GM18909 (cell line): Measurements from ENCODE around the gene GABRB2.
"Not testable (repeated sequence)": the region's sequence is repeated elsewhere in the genome, so short reads cannot be mapped to it uniquely, and the experiment has no call there.

Experiments used
- ATAC-seq: cut with Tn5 transposase; IDR thresholded peaks from one replicate; pipeline ENCODE4 v1.9.1; 2021; ENCODE audit warnings: mild to moderate bottlenecking; ENCODE audit not compliant: unreplicated experiment, poor library complexity

GABRB2 gene

DNA sequence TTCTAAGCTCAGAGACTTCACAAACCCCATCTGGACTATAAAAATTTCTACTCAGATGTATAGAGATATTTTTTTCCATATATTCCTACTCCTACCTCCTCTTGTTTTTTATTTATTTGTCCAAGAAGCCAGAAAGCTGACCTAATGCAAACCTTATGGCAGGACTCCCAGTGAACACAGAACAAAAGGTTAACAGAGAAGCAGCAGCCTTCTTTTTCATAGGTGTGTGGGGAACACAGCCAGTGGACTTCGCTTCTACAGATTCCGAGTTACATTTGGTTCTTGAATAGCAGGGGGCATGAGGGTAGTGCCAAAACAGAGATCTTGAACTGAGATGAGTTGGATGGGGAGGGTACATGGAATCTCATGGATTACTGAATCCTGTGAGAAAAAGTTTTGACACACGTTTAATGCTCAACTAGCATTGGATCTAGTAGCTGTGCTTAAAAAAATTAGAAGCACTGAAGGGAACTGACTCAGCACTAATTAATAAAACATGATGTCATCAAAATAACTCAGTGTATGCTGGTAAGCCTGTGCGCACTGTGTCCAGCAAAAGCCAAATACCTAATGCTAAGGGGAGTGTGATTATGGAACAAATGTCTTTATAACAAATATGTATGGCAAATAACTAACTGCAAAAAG lies 240.1 kb downstream of the GABRB2 start:
- ATAC-seq = no peak

DNA sequence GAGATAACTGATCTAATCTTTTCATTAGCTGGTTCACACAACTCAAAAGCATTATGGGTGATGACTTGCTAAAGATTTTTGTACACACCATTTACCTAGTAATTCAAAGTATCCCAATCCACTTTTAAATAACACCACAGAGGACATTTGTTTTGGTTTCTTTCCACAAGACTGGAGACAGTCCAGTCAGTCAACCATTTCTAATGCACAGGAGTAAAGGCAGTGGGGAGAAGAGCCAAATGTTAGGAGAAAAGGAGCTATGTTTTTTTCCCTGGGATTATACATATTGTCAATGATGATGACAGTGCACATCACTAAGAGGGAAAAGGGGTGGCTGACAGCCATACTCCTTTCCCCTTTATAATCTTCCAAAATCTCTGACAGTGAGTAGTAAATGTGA lies 240.9 kb downstream of the GABRB2 start:
- no peak for ATAC-seq

DNA sequence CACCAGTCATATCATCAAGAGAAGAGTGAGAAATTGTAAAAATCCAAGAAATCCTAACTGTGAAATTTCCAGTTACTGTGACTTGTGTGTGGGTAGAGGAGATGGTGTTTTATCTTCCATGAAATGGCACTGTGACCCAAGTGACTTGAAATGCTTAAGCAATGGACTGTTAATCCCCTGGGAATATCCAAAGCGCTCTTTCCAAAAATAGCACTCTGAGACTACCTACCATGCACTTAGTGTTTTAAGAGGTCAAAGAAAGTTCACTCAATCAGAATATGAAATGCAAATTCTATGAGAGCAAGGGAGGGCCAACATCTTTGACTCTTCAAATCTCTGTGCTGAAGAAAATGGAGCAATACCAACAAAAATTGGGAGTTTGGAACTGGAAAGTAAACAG lies 244.0 kb downstream of the GABRB2 start:
- ATAC-seq = no peak

DNA sequence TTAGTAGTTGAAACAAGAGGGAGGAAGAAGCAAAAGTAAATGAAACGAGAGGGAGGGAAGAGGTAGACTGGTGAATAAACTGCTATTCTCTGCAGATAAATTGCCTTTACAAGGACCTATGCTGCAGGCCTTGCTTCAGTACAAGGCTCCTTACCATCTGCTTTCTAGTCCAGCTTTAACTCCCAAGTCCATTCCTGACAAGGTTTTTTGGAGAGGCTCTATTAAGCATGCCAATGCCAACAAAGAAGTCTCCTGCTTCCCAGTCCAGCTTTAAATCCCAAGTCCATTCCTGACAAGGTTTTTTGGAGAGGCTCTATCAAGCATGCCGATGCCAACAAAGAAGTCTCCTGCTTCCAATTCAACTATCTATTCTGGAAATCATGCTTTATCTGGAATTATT lies 244.9 kb downstream of the GABRB2 start:
- no peak for ATAC-seq

DNA sequence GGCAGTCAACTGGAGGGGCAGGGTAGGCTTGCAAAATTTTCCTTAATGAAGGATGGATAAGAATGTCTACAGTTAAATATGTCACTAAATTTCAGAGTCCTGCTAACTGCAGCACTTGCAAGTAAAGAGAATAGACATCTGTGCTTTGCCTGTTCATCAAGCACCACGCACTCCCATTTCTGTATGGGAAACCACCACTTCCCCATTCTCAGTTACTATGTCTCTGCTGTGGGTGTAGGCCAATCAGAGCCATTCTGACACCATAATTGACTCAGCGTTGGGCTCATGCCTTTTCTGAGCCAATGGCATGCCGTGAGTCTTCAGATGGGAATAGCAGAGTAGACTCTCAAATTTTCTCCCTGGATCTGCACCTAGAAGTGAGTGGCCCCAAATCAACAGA lies 247.5 kb downstream of the GABRB2 start:
- ATAC-seq = peak; percentile 79

DNA sequence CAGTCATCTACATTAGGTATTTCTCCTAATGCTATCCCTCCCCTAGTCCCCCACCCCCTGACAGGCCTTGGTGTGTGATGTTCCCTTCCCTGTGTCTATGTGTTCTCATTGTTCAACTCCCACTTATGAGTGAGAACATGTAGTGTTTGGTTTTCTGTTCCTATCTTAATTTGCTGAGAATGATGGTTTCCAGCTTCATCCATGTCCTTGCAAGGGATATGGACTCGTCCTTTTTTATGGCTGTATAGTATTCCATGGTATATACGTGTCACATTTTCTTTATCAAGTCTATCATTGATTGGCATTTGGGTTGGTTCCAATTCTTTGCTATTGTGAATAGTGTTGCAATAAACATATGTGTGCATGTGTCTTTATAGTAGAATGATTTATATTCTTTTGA lies 249.1 kb downstream of the GABRB2 start:
- ATAC-seq = not testable (repeated sequence)

DNA sequence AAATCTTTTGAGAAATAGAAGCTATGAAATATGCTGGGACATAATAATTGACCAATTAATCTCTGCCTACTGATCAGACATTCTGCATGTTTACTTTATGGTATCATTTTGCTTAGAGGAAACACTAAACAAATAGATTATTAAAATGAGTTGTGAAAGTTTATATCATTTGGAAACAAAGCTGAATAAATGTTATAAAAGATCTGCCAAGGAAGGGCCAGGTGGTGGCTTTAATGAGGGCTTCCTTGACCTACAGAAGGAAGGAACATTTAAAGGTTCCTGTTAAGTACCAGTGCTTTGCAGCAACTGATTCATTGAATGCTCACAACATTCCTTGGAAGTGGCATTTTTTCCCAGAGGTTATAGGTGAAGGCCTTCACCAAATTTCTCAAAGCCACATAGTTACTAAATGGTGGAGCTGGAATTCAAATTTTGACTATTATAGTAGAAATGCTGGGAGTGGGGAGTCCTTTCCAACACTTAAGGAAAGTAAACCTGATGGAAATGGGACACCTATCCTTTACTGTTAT lies 250.7 kb downstream of the GABRB2 start:
- no peak for ATAC-seq

DNA sequence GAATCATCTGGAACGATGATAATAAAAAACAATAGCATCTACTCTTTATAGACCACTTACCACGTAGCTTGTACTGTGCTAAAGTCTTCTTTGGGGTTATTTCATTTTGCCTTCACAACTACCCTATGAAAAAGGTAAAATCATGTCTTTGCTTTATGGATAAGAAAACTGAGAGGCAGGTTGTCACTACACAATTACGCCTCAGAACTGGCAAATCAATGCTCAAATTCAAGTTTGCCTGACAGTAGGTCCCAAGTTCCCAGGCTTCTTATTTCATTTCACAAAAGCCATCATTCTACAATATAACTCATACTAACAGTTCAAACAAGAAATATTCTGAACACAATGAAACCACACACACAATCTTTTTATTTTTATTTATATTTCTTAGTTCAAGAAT lies 258.5 kb downstream of the GABRB2 start:
- ATAC-seq = no peak

DNA sequence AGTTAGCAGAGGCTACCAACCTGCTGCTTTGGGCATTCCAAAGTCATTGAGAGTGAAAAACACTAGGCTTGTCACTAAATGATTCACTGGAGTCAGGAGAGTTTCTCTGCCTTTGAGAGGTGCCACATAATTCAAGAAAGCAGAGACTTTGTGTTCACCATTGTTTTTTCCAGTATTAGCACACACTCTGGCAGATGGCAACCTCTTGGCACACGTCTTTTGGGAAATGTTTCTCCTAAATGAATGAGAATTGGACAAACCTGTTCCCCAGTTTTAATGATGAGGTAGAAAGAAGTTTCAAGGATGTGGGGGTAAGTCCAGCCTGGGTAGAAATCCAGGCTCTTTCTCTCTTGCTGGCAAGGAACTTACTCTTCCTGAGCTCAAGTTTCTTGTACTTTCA lies 259.1 kb downstream of the GABRB2 start:
- no peak for ATAC-seq

DNA sequence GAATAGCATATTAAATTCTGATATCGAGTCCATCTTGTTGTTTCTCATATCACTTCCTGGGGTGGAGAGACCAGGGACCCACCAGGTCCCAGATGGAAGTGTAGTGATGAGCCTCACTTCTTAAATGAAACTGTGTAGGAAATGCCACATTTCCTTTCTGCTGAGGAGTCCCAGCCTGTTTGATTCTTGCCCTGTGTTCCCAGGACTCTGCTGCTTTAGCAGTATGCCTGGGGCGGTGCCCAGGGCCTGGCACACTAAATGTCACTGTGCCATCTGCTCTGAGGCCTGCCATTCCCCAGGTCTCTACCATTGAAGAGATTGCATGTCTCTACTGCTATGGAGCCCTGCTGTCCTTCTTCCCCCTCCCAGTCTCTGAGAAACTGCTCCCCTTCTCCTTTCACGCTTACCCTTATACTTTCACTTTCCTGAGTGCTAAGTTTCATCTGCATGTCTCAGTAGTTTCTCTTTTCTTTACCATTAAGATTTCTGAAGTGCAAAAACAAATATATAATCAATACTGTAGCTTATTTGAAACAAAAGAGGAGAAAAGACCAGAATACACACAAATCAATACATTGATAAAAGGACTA lies 260.4 kb downstream of the GABRB2 start:
- peak; percentile 94 for ATAC-seq

DNA sequence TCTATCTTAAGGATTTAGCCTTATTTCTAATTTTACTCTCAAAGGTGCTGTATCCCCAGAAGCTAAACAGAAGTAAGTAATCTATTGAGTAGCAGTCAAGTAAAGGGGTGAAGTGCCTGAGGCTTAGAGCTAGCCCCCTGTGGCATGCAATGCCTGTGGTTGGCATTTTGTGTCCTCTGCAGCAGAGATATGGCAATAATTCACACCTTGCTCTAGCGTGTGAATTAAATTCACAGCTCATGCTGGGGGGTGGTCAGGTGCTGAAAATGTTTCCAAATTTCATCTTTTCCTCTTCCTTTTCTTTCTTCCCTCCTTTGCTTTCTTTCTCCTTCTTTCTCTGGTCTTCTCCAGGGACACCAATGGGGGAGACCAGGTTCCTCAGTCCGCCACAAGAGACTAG lies 262.1 kb downstream of the GABRB2 start:
- ATAC-seq = no peak

DNA sequence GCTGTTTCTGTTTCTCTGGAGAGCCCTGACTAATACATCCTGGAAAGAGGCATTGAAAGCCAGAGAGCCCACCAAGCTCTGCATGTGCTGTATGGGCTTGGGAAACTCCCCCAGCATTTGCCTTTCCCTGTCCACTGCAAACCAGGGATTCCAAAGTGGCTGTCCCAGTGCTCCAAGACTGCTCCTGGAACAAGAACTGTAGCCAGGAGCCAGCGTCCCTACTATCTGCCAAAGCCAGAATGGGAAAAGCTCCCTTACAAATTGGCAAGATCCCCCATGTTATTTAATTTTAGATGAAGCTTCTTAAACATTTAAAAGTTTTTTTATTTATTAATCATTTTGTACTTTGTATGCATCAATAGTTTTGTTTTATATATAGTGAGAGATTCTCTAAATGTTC lies 263.2 kb downstream of the GABRB2 start:
- no peak for ATAC-seq

DNA sequence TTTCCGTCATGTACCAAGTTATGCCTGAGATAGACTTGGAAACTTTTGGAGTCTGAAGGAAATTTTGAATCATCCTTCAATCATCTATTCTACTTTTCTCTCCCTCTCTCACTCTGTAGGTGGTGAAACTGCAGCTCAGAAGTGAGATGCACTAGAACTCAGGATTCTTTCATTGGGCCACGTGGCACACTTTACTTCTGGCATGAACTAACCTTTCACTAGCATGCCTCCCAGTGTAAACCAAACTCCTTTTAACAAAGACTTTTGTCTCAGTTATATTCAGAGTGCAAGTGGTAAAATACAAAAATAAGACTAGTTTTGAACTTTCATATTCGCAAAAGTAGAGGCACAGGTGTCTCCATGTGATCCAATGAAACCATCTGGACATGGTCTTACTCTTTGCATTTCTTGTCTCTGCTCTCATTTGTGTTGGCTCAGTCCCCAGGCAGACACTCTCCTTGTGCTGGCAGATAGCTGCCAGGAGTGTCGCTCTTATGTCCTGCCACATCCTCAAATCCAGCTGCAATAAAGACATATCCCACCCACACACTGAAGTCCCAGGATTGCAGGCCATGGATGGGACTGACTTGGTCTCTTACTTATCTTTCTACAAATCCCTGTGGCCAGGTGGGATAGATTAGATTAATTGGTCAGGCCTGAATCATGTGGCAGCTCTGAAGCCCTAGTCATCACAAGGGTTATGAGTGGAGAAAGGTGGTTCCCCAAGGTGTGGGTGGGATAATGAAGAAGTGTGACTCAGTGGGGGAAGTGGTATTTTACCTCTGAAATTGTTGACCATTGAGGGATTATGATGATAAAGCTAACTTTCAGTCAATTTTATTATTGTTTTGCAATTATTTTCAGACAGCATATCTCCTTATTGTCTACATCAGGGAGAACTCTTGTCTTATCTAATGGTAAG lies 267.5 kb downstream of the GABRB2 start:
- ATAC-seq = no peak

DNA sequence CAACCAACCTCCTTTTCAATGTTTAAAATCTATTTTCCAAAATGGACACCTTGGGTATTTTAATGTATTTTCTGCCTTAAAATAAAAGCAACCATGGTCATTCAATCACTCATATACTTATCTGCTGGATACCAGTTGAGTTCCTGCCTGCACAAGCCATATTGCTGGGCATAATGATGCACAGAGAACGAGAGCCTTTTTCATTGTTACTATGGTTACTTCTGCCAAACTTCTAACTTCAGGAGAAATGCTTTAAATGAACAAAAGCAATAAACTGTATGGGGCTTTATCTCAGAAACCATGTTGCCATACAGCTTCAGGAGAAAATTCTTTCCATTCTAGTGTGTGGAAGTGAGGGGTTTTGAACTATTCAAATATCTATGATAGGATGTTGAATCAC lies 269.5 kb downstream of the GABRB2 start:
- no peak for ATAC-seq

DNA sequence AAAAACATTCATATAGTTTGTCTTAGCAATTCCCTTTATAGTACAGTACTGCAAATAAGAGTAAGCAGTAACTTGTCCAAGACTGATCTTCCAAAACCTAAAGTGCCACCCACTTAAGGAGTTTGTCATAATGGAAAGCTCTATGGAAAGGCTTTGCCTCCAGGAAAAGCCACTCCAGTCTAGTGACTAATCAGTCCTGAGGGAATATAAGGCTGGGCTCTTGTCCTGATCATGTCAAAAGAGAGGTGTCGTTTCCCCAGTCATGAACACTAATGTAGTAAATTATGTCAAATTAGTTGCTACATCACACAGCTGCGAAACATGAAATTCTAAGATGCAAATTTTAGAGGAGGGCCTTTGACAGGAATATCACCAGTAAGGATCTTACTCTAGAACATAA lies 271.6 kb downstream of the GABRB2 start:
- ATAC-seq = no peak

DNA sequence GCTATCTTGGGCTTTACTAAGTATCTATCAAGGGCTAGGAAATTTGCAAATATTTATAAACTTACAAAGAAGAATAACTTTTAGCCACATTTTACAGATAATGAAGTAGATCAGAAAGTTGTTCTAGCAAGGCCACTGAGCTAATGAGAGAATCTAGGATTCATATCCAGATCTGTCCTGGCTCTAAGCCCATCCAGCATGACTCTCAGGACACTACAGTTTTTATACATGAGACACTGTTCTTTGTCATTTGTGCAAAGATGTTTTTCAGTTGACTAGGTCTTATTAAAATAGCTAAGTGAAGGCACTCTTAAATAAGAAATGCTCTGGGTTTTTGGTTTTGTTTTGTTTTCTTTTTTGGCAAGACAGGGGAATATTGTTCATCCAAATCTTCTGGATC lies 273.1 kb downstream of the GABRB2 start:
- ATAC-seq = no peak

DNA sequence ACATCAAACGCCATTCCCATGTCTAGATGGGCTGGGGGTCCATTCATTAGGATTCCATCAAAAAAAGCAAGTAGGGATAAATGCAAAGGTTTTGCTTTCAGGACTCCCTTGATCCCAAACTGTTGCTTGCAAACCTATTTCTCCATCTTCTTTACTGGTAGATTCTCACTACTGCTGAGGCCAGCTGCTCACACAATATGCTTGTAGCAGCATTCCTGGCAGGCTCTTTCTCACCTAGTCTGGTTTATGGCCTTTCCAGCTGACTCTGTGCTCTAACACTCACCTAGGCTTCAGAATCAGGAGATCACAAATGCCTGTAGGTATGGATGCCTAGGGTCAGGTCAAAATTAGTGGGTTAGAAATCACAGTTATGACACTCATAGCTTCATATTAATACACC lies 274.7 kb downstream of the GABRB2 start:
- ATAC-seq = no peak

DNA sequence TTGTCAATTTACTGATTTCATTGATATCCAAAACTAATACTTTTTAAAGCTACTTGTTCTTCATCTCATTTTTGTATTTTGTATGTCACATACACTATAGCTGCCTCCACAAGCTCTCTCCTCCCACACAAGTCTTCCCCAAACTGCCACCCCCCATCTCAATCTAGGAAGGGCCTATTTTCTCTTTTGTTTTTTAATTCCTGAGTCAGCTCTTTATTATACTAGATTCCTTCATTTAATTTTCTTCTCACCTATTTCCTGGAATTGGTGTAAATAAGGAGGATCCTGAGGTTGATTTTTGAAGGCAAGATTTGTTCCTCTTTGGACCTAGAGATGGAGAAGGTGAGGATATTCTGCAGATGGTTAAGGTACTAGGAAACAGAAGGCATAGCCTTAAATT lies 277.4 kb downstream of the GABRB2 start:
- no peak for ATAC-seq

DNA sequence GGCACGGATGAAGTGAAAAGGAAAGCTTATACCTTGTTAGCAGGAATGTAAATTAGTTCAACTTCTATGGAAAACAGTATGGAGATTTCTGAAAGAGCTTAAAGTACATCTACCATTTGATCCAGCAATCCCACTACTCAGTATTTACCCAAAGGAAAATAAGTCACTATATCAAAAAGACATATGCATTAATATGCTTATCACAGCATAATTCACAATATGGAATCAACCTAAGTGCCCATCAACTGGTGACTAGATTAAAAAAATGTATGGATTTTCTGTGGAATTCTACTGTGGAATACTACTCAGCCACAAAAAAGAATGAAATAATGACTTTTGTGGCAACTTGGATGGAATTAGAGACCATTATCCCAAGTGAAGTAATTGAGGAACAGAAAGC lies 279.6 kb downstream of the GABRB2 start:
- ATAC-seq = no peak

DNA sequence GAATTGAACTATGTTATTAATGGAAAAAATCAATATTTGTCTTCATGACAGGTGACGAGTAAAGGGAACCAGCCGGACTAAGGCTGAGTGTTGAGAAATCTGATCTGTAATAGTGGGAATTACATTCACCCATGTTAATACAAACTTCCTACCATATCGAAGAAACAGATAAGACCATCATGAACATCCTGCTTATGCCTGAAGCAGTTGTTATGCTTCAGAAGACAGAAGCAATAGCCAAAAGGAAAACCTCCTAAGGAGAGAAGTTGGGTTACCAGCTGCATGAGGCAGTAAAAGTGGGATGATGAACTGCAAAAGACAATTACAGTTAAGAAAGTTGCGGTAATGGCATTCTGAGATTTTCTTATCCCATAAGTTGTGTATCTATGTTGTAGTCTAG lies 281.5 kb downstream of the GABRB2 start:
- no peak for ATAC-seq

DNA sequence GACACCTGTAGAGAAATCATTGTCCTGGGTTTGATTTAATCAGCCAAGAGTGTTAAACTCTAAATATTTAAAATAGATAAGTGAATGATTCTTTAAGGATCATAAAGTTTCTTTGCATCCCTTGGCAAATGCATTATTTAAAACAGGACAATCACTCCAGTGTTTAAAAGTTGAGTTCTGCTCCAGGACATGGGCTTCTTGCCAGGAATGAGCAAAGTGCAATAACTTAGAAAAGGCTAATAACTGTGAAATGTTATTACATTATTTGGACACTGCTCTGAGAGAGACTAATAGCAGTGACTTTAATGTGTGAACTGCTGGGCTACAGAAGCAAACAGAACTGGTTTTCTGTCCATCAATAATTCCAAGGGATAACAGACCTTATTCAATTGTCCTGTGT lies 283.3 kb downstream of the GABRB2 start:
- no peak for ATAC-seq
